IMR-90 (cell line): ENCODE data around the gene CES3. TPM values are rescaled to one million over a fixed set of nuclear protein-coding genes. Genes with fewer than 3 reads are reported as not detected.

Experiments used
- ATAC-seq: fragments of 200-7000 bp; cut with Tn5 transposase; 2 replicates; pipeline ENCODE4 v1.9.1; 2020; ENCODE audit warnings: low read depth, mild to moderate bottlenecking, moderate library complexity
- BruUV-seq: library from RNA; stranded (reverse); fragments of 400-500 nt; replicated peaks from 2 replicates; lab custom pipeline; 2021; lab: Mats Ljungman, UMichigan
- CTCF ChIA-PET: fragments of 300-600 bp; formaldehyde crosslinking; extraction: SDS; loops from one replicate; lab custom pipeline; 2021; ENCODE audit warnings: antibody characterized with exemption; lab: Yijun Ruan, JAX
- POLR2A ChIA-PET: fragments of 300-600 bp; sonication (Branson Sonifier 250); formaldehyde crosslinking; loops from one replicate; lab custom pipeline; 2022; ENCODE audit warnings: antibody characterized with exemption; ENCODE audit not compliant: unreplicated experiment; lab: Charles Lee
- DNase-seq: peaks from one replicate; pipeline ENCODE4 v3.0.0; 2013
- H2AFZ ChIP-seq: replicated peaks from 2 replicates; pipeline ENCODE3; 2013; ENCODE audit warnings: low read length, mild to moderate bottlenecking; ENCODE audit not compliant: poor library complexity
- H2AK5ac ChIP-seq: 2 replicates; pipeline ENCODE4 v1.6.1; 2013; ENCODE audit warnings: low read depth, low read length, inconsistent platforms
- H2AK9ac ChIP-seq: replicated peaks from 2 replicates; pipeline ENCODE3; 2013; ENCODE audit warnings: mild to moderate bottlenecking, low read depth, low read length, moderate library complexity; ENCODE audit not compliant: poor library complexity
- H2BK120ac ChIP-seq: 2 replicates; pipeline ENCODE4 v1.6.1; 2013; ENCODE audit warnings: low read depth, low read length, inconsistent platforms
- H2BK15ac ChIP-seq: 3 replicates; pipeline ENCODE4 v1.6.1; 2013; ENCODE audit warnings: low read depth, low read length, inconsistent platforms
- H2BK20ac ChIP-seq: 2 replicates; pipeline ENCODE4 v1.6.1; 2013; ENCODE audit warnings: low read depth, mild to moderate bottlenecking, inconsistent platforms, low read length, moderate library complexity
- H2BK5ac ChIP-seq: 2 replicates; pipeline ENCODE4 v1.6.1; 2013; ENCODE audit warnings: mild to moderate bottlenecking, low read depth, low read length, inconsistent platforms; ENCODE audit not compliant: poor library complexity, severe bottlenecking
- H3K14ac ChIP-seq: replicated peaks from 2 replicates; pipeline ENCODE4 v1.6.1; 2013; ENCODE audit warnings: low read depth, low read length, inconsistent platforms
- H3K18ac ChIP-seq: 2 replicates; pipeline ENCODE4 v1.6.1; 2013; ENCODE audit warnings: low read depth, low read length, control low read depth
- H3K23ac ChIP-seq: 2 replicates; pipeline ENCODE4 v1.6.1; 2013; ENCODE audit warnings: low read depth, low read length, inconsistent platforms
- H3K27ac ChIP-seq: 2 replicates; pipeline ENCODE4 v1.5.1; 2013; ENCODE audit warnings: mild to moderate bottlenecking, control low read depth, low read length; ENCODE audit not compliant: insufficient read depth
- H3K27me3 ChIP-seq: 2 replicates; pipeline ENCODE4 v1.6.1; 2013; ENCODE audit warnings: low read length; ENCODE audit not compliant: control insufficient read depth, insufficient read depth
- H3K36me3 ChIP-seq: 2 replicates; pipeline ENCODE4 v1.6.1; 2013; ENCODE audit warnings: low read length, mixed read lengths; ENCODE audit not compliant: control insufficient read depth, insufficient read depth
- H3K4ac ChIP-seq: 2 replicates; pipeline ENCODE4 v1.6.1; 2013; ENCODE audit warnings: low read depth, low read length, inconsistent platforms
- H3K4me1 ChIP-seq: 2 replicates; pipeline ENCODE4 v1.6.1; 2013; ENCODE audit warnings: low read length, mixed read lengths; ENCODE audit not compliant: control insufficient read depth, insufficient read depth
- H3K4me2 ChIP-seq: 2 replicates; pipeline ENCODE4 v1.6.1; 2013; ENCODE audit warnings: low read depth, mild to moderate bottlenecking, control low read depth, low read length, moderate library complexity
- H3K4me3 ChIP-seq: 2 replicates; pipeline ENCODE4 v1.5.1; 2013; ENCODE audit warnings: low read depth, mild to moderate bottlenecking, control low read depth, low read length, moderate library complexity; ENCODE audit not compliant: insufficient read depth
- H3K56ac ChIP-seq: 2 replicates; pipeline ENCODE4 v1.6.1; 2013; ENCODE audit warnings: low read length, inconsistent platforms; ENCODE audit not compliant: insufficient read depth; ENCODE audit errors: extremely low read depth
- H3K79me1 ChIP-seq, 2 experiments: 2 replicates each; pipeline ENCODE4 v1.6.1; 2013; ENCODE audit warnings: low read length in 2 of 2, inconsistent platforms in 1 of 2, low read depth in 1 of 2
- H3K9ac ChIP-seq: 2 replicates; pipeline ENCODE4 v1.6.1; 2013; ENCODE audit warnings: low read depth, low read length, control low read depth
- H3K9me1 ChIP-seq: 2 replicates; pipeline ENCODE4 v1.6.1; 2013; ENCODE audit warnings: low read length, inconsistent platforms; ENCODE audit not compliant: insufficient read depth
- H3K9me3 ChIP-seq: 2 replicates; pipeline ENCODE4 v1.6.1; 2013; ENCODE audit warnings: low read length; ENCODE audit not compliant: control insufficient read depth, insufficient read depth
- H4K20me1 ChIP-seq: 2 replicates; pipeline ENCODE4 v1.6.1; 2013; ENCODE audit warnings: low read length, inconsistent platforms; ENCODE audit not compliant: insufficient read depth
- H4K5ac ChIP-seq: 2 replicates; pipeline ENCODE4 v1.6.1; 2013; ENCODE audit warnings: mild to moderate bottlenecking, low read depth, low read length, control low read depth
- H4K8ac ChIP-seq, 2 experiments: 2 replicates each; pipeline ENCODE4 v1.6.1; 2013; ENCODE audit warnings: low read depth in 2 of 2, low read length in 2 of 2, control low read depth in 1 of 2, inconsistent platforms in 1 of 2
- H4K91ac ChIP-seq: 2 replicates; pipeline ENCODE4 v1.6.1; 2013; ENCODE audit warnings: low read depth, low read length, inconsistent platforms; ENCODE audit not compliant: insufficient read depth
- BHLHE40 ChIP-seq: fragments of 150-350 bp; IDR thresholded peaks from 2 replicates; pipeline ENCODE4 v1.6.1; 2016; ENCODE audit warnings: mild to moderate bottlenecking, low read depth, low read length
- CEBPB ChIP-seq: IDR thresholded peaks from 2 replicates; pipeline ENCODE4 v1.6.1; 2012; ENCODE audit warnings: low read depth, low read length, improper control_type of control experiment
- CTCF ChIP-seq: conservative IDR thresholded peaks from 2 replicates; pipeline ENCODE4 v1.5.1; 2012; ENCODE audit warnings: mild to moderate bottlenecking, low read depth, low read length, improper control_type of control experiment
- ELK1 ChIP-seq: fragments of 150-350 bp; IDR thresholded peaks from 2 replicates; pipeline ENCODE4 v1.6.1; 2016; ENCODE audit warnings: low read depth, mild to moderate bottlenecking, low read length, moderate library complexity, borderline replicate concordance
- FOS ChIP-seq: fragments of 150-350 bp; IDR thresholded peaks from 2 replicates; pipeline ENCODE4 v1.6.1; 2016; ENCODE audit warnings: low read depth, low read length
- MAFK ChIP-seq: IDR thresholded peaks from 2 replicates; pipeline ENCODE4 v1.6.1; 2012; ENCODE audit warnings: low read depth, low read length, improper control_type of control experiment
- MAZ ChIP-seq: IDR thresholded peaks from 2 replicates; pipeline ENCODE4 v1.6.1; 2012; ENCODE audit warnings: low read depth, mild to moderate bottlenecking, low read length, improper control_type of control experiment, moderate library complexity, borderline replicate concordance
- MXI1 ChIP-seq: IDR thresholded peaks from 2 replicates; pipeline ENCODE4 v1.6.1; 2012; ENCODE audit warnings: low read depth, mild to moderate bottlenecking, low read length, moderate library complexity, borderline replicate concordance
- USF2 ChIP-seq: fragments of 150-350 bp; IDR thresholded peaks from 2 replicates; pipeline ENCODE4 v1.6.1; 2017; ENCODE audit warnings: mild to moderate bottlenecking, antibody characterized with exemption, low read length, low read depth
- WGBS, 2 experiments: methylation state at CpG; one replicate each; pipeline versions ENCODE4 v1.1.5 to v1.1.7; 2013; ENCODE audit warnings: missing lambda C conversion rate in 2 of 2; ENCODE audit not compliant: insufficient read length in 1 of 2; ENCODE audit errors: extremely low coverage in 2 of 2; 5-methylcytosine and 5-hydroxymethylcytosine counted together
- dilution Hi-C: fragments of 300-500 bp; cut with HindIII; formaldehyde crosslinking; loops from one replicate; pipeline ENCODE4 v1.14.3; 2018; ENCODE audit warnings: low sequenced_read_pairs; ENCODE audit not compliant: unreplicated experiment
- in situ Hi-C: fragments of 300-500 bp; cut with MboI; formaldehyde crosslinking; loops from 3 replicates; pipeline ENCODE4 v1.14.3; 2019; ENCODE audit warnings: low sequenced_read_pairs, inconsistent platforms, mixed read lengths
- intact Hi-C: fragments of 100-400 bp; cut with micrococcal nuclease; formaldehyde crosslinking; loops from 2 replicates; pipeline ENCODE4 v1.10.0; 2022
- polyA plus RNA-seq, 3 experiments: library from polyadenylated mRNA; depleted of rRNA; stranded (reverse); fragments of >200 nt; gene quantifications; 2 replicates each; pipeline ENCODE4 v1.2.3, GENCODE V29; 2012; ENCODE audit warnings: low replicate concordance in 1 of 3
- total RNA-seq: library from RNA; depleted of rRNA; stranded (reverse); fragments of >200 nt; gene quantifications from 2 replicates; pipeline ENCODE4 v1.2.3, GENCODE V29; 2012

CES3 gene
- total and polyA plus RNA-seq, 2 of the 4 experiments (the other 2 are of a cell fraction), result 0.03 TPM; not detected in 1

GRCh38 chr16:66947302-66948065, 13.6 kb upstream of the CES3 start (continued):
- TF ChIP-seq CEBPB (peak; percentile 1; the same call in 1 of the 2 replicates), BHLHE40 (no peak)

GRCh38 chr16:66948134-66948836, 12.8 kb upstream of the CES3 start:
- in situ Hi-C loops (no loop called here), intact Hi-C loops (no loop called here), dilution Hi-C loops (no loop called here)
- H4K8ac ChIP-seq, result no peak overlapping the region
- H3K4me1 ChIP-seq, result peaks cover 6% of the 10 kb centered on the region
- ChIA-PET POLR2A (no interaction called here), CTCF (interaction anchor here (0.9 to 1.5 kb wide), 4 partner anchors 13 to 153 kb away, joined by 3 to 4 read pairs (median 3); partner anchors contain the start of gene CES3)
- H2AK9ac ChIP-seq, result no peak overlapping the region
- H3K56ac ChIP-seq, result no peak overlapping the region
- no peaks in the 10 kb centered on the region for H4K20me1 ChIP-seq
- H3K4ac ChIP-seq, result no peak overlapping the region
- peaks cover 8% of the 10 kb centered on the region; the same call in 1 of the 2 replicates for H3K36me3 ChIP-seq
- no peak overlapping the region; the same call in 2 of the 3 replicates for H2BK15ac ChIP-seq
- H2BK20ac ChIP-seq, result no peak overlapping the region
- no peak overlapping the region for H2BK5ac ChIP-seq
- peak overlapping the region; percentile 3; the same call in 1 of the 2 replicates for H4K5ac ChIP-seq
- TF ChIP-seq ELK1 (no peak), USF2 (no peak), FOS (no peak), MAZ (no peak), CTCF (no peak), MXI1 (no peak), CEBPB (no peak), MAFK (no peak)
- H2AFZ ChIP-seq, result peak overlapping the region; percentile 90
- no TSS peak for BruUV-seq
- H3K79me1 ChIP-seq, result no peaks in the 10 kb centered on the region
- H2AK5ac ChIP-seq, result no peak overlapping the region
- H3K9me1 ChIP-seq, result no peaks in the 10 kb centered on the region
- H3K4me3 ChIP-seq, result peak overlapping the region; percentile 56
- H3K18ac ChIP-seq, result 0 out of 2 replicates have a peak overlapping the region, but pooled peaks have one; percentile 18
- H3K9ac ChIP-seq, result 0 out of 2 replicates have a peak overlapping the region, but pooled peaks have one; percentile 20
- H3K27ac ChIP-seq, result no peak overlapping the region
- no peak overlapping the region for H4K91ac ChIP-seq
- peak overlapping the region; percentile 75; the same call in 1 of the 2 replicates for H3K14ac ChIP-seq
- H2BK120ac ChIP-seq, result no peak overlapping the region
- peak overlapping the region; percentile 98 for H3K4me2 ChIP-seq
- no peak for DNase-seq
- 0% methylated on average over 4 of the region's 44 CpGs; no CpG with 5 or more reads in 1 of the 2 experiments for WGBS, 2 experiments
- peaks cover 16% of the 10 kb centered on the region; the same call in 1 of the 2 replicates for H3K27me3 ChIP-seq
- H3K9me3 ChIP-seq, result peaks cover 2% of the 10 kb centered on the region; the same call in 1 of the 2 replicates
- H3K23ac ChIP-seq, result no peak overlapping the region; the same call in 1 of the 2 replicates
- peak; percentile 40 for ATAC-seq
